ENCODE measurements around the gene TSPAN9. TPM values are rescaled to one million over a fixed set of nuclear protein-coding genes. Genes with fewer than 3 reads are reported as not detected.
A peak's percentile ranks its signal among the peaks of the same experiment; 100 is the strongest.

TSPAN9 gene
- polyA plus RNA-seq, 4 donors = 90.1 to 101 (median 97.8) TPM

- DNase-seq (ENCODE audit: low read depth in 4 of 4, low spot score in 3 of 4) = peak; percentile 80 to 84 (median 82)
Measured at GRCh38 chr12:3073438-3074250, 3.5 kb upstream of the TSPAN9 start.

GRCh38 chr12:3075315-3075714 is 1.9 kb upstream of the TSPAN9 start:
- no peak for DNase-seq (ENCODE audit: low read depth in 4 of 4, low spot score in 3 of 4)

- peak in 2 of 4 donors; percentile 37 to 68 for DNase-seq (ENCODE audit: low read depth in 4 of 4, low spot score in 3 of 4)
Measured at GRCh38 chr12:3077572-3078081, 448 bp downstream of the TSPAN9 start.

GRCh38 chr12:3078086-3078820 is 1.1 kb downstream of the TSPAN9 start:
- no peak for DNase-seq (ENCODE audit: low read depth in 4 of 4, low spot score in 3 of 4)

GRCh38 chr12:3081091-3081490 is 3.9 kb downstream of the TSPAN9 start:
- DNase-seq (ENCODE audit: low read depth in 4 of 4, low spot score in 3 of 4) = no peak

- no peak for DNase-seq (ENCODE audit: low read depth in 4 of 4, low spot score in 3 of 4)
Measured at GRCh38 chr12:3081886-3082285, 4.7 kb downstream of the TSPAN9 start.

- no peak for DNase-seq (ENCODE audit: low read depth in 4 of 4, low spot score in 3 of 4)
Measured at GRCh38 chr12:3083241-3083920, 6.2 kb downstream of the TSPAN9 start.

GRCh38 chr12:3083921-3084347 is 6.8 kb downstream of the TSPAN9 start:
- DNase-seq (ENCODE audit: low read depth in 4 of 4, low spot score in 3 of 4) = no peak

GRCh38 chr12:3084742-3085141 is 7.6 kb downstream of the TSPAN9 start:
- no peak for DNase-seq (ENCODE audit: low read depth in 4 of 4, low spot score in 3 of 4)

GRCh38 chr12:3085341-3086139 is 8.4 kb downstream of the TSPAN9 start:
- DNase-seq (ENCODE audit: low read depth in 4 of 4, low spot score in 3 of 4) = no peak

GRCh38 chr12:3086211-3086610 is 9.0 kb downstream of the TSPAN9 start:
- no peak for DNase-seq (ENCODE audit: low read depth in 4 of 4, low spot score in 3 of 4)

- no peak for DNase-seq (ENCODE audit: low read depth in 4 of 4, low spot score in 3 of 4)
Measured at GRCh38 chr12:3086729-3087323, 9.6 kb downstream of the TSPAN9 start.

GRCh38 chr12:3087758-3088650 is 10.8 kb downstream of the TSPAN9 start:
- DNase-seq (ENCODE audit: low read depth in 4 of 4, low spot score in 3 of 4) = no peak

GRCh38 chr12:3089588-3089987 is 12.4 kb downstream of the TSPAN9 start:
- no peak for DNase-seq (ENCODE audit: low read depth in 4 of 4, low spot score in 3 of 4)

- no peak for DNase-seq (ENCODE audit: low read depth in 4 of 4, low spot score in 3 of 4)
Measured at GRCh38 chr12:3090240-3091037, 13.3 kb downstream of the TSPAN9 start.

GRCh38 chr12:3091038-3091319 is 13.8 kb downstream of the TSPAN9 start:
- no peak for DNase-seq (ENCODE audit: low read depth in 4 of 4, low spot score in 3 of 4)

GRCh38 chr12:3091382-3092241 is 14.4 kb downstream of the TSPAN9 start:
- no peak for DNase-seq (ENCODE audit: low read depth in 4 of 4, low spot score in 3 of 4)

Data from right renal pelvis (tissue), 4 donors.